Right lobe of liver (tissue), 4 donors: ENCODE data around the gene APIP.

Source experiments
- CTCF ChIP-seq, 4 donors: fragments of 200-600 bp in 3 of 4; fragments of 450-650 bp in 1 of 4; IDR thresholded peaks; one replicate each; pipeline versions ENCODE4 v1.5.1 to v1.8.0; 2016 to 2022; ENCODE audit warnings: antibody characterized with exemption in 4 of 4, mild to moderate bottlenecking in 2 of 4
- POLR2A ChIP-seq: fragments of 450-650 bp; IDR thresholded peaks from one replicate; pipeline ENCODE4 v1.6.1; 2017; ENCODE audit warnings: antibody characterized with exemption, mild to moderate bottlenecking
- donor health status: DM: no; HTN: no; CAD: no.
- donor health status: DM: no; HTN: no; CAD: no.
- donor health status: DM: no; HTN: yes; CAD: no.

DNA sequence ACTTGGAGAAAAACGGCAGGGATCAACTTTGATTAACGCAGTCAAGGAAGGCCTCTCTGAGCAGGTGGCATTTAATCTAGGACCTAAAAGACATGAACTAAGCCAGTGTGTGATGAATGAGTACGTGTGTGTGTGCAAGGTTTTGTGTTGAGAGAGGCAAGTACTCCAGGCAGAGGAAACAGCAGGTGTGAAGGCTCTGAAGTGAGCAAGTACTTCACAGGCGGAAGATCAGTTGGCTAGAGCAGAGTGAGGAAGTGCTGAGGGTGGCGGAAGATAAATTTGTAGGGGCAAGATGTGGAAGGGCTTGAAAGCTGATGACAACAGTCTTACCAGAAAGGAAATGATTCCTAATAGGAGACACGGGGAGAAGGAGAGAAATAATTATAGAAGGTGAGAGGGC is 6.8 kb downstream of the APIP start:
- TF ChIP-seq CTCF (IDR thresholded peaks at IDR 0.05) (no peak), POLR2A (no peak)
